ENCODE measurements around the gene CDH4. TPM values are rescaled to one million over a fixed set of nuclear protein-coding genes. Genes with fewer than 3 reads are reported as not detected.

Gene CDH4
- total RNA-seq, 6 donors from 2014 or later = 0.20 to 1.0 (median 0.40) TPM; not detected in 1

DNA sequence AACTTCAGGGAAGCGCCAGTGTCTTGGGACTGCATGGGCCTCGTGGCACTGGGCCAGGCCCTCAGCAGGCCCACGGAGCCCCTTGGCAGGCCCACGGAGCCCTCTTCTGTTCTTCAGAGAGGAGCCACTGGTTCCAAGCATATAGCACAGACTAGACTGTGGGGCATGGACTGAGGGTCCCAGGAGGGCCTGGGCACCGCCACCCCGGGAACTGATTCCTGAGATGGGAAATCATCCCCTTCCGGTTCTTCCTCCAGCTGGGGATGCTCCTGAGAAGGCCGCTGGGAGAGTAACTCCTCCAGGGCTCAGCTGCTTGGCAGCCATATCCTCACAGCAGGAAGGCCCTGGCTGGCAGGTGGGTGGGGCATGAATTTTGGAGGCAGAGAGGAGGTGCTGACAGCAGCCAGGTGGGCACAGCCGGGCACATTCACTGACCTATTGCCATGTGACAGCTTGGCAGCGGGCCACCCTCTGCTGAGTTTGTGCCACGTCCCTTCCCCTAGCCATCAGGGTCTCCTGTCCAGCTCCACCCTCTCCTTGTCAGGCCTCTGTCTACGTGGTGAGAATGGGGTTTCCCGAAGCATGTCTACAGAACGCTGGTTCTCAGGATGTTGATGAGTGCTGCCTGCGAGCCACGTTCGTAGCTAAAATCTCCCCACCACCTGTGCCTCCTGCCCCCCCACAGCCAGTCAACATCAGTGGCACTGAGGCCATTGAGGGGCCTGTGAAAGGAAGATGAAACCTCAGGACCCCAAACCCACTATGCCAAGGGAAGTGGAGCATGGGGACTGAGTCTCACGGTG, 661.6 kb downstream of the CDH4 start:
- WGBS, 2 donors = 63 to 77% methylated on average over 15 to 16 of the region's 18 CpGs
- TF ChIP-seq POLR2A (IDR thresholded peaks at IDR 0.05) (no peak), POLR2AphosphoS5 (IDR thresholded peaks at IDR 0.05) (no peak), EP300 (IDR thresholded peaks at IDR 0.05) (no peak)
- TF ChIP-seq, protein P1, sequence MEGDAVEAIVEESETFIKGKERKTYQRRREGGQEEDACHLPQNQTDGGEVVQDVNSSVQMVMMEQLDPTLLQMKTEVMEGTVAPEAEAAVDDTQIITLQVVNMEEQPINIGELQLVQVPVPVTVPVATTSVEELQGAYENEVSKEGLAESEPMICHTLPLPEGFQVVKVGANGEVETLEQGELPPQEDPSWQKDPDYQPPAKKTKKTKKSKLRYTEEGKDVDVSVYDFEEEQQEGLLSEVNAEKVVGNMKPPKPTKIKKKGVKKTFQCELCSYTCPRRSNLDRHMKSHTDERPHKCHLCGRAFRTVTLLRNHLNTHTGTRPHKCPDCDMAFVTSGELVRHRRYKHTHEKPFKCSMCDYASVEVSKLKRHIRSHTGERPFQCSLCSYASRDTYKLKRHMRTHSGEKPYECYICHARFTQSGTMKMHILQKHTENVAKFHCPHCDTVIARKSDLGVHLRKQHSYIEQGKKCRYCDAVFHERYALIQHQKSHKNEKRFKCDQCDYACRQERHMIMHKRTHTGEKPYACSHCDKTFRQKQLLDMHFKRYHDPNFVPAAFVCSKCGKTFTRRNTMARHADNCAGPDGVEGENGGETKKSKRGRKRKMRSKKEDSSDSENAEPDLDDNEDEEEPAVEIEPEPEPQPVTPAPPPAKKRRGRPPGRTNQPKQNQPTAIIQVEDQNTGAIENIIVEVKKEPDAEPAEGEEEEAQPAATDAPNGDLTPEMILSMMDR (IDR thresholded peaks at IDR 0.05) = no peak
- Histone ChIP-seq H3K27me3 (no peaks in the 10 kb centered on the region), H3K4me1 (no peaks in the 10 kb centered on the region), H3K36me3 (no peaks in the 10 kb centered on the region), H3K9me3 (peaks cover 0 to 7% (median 0%) of the 10 kb centered on the region in 4 donors), H3K27ac (no peak overlapping the region), H3K4me3 (no peak overlapping the region)
- DNase-seq (no peak), ATAC-seq (ENCODE audit: low FRiP score in 2 of 2) (no peak)

DNA sequence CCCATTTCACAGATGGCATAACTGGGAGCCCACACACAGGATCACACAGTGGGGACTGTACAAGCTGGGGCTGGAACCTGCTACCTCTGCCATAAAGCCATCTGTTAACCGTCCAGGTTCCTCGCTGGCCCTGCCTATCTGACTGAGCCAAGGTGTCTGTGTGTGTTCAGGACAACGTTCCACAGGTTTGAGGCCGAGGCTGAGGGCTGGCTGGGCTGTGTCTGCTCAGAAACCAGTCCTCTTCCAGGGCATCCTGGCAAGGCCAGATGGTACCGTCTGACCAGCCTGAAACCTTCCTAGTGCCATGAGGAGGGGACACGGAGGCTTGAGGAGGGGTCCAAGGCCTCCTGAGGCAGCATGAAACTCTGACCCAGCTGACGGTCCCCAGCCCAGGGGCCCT, 663.0 kb downstream of the CDH4 start:
- Histone ChIP-seq H3K27me3 (no peaks in the 10 kb centered on the region), H3K4me1 (no peaks in the 10 kb centered on the region), H3K4me3 (no peak overlapping the region), H3K27ac (no peak overlapping the region), H3K9me3 (peaks cover 0 to 7% (median 0%) of the 10 kb centered on the region in 4 donors), H3K36me3 (no peaks in the 10 kb centered on the region)
- no peak for ATAC-seq (ENCODE audit: low FRiP score in 2 of 2)
- no peak for DNase-seq
- TF ChIP-seq, protein P1 (IDR thresholded peaks at IDR 0.05) = no peak
- TF ChIP-seq EP300 (IDR thresholded peaks at IDR 0.05) (no peak), POLR2A (IDR thresholded peaks at IDR 0.05) (no peak), POLR2AphosphoS5 (IDR thresholded peaks at IDR 0.05) (no peak)
- WGBS, 2 donors = 76 to 94% methylated on average over 2 to 7 of the region's 7 CpGs

DNA sequence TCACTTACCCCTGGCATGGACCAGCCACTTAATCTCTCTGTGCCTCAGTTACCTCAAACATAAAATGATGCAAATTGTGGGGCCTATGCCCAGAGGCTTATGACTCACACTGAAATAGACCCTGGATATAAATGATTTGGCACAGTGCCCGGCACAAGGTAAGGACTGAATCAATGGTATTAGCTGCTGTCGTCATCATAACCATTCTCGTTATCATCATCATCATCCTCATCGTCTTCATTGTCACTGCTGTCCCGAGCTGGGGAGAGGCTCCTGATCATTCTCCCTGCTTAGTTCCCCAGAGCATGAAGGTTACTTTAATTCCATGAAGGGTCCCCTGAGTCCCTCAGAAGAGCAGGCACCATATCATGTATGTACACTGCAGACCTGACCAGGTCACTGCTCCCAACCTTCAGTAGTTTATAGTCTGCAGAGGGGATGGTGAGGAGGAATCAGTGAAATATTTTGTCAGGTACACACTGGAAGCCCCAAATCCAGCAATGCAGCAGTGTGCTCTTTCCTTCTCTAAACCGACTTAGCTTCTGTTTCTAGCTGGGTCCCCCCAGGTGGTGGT, 664.3 kb downstream of the CDH4 start:
- Histone ChIP-seq H3K4me3 (no peak overlapping the region), H3K36me3 (no peaks in the 10 kb centered on the region), H3K9me3 (no peaks in the 10 kb centered on the region), H3K27ac (no peak overlapping the region), H3K27me3 (no peaks in the 10 kb centered on the region), H3K4me1 (no peaks in the 10 kb centered on the region)
- TF ChIP-seq, protein P1 (IDR thresholded peaks at IDR 0.05) = no peak
- no peak for ATAC-seq (ENCODE audit: low FRiP score in 2 of 2)
- DNase-seq = no peak
- 80 to 85% methylated on average over 6 of the region's 6 CpGs for WGBS, 2 donors

DNA sequence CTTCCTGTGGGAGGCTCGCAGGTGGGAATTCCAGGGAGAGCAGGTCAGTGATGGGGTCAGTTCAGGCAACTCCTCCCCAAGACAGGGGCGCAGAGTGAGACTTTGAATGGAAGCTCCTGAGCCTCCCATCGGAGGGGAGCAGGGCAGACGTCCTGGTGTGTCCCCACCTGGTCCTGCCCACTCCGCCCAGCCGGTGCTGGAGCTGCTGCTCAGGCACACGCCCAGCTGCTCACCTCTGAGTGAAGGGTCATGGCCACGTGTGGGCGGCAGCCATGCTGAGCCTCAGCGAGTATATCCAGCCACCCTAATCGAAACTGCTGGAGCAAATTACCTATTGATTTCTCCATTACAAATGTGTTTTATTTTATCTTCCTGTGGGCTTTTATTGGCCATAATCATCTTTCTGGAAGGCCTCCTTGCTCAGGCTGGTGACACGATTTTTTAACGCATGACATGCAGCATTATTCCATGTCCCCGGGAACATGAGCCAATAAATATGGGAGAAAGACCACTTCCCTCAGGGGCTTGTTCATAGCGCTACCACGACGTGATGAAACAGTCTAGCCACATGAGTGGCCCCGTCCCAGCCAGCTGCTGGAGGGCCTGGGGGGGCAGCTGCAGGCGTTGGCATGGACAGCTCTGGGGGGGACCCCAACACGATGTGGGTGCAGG, 665.5 kb downstream of the CDH4 start:
- H3K4me3 ChIP-seq = no peak overlapping the region
- H3K27ac ChIP-seq = no peak overlapping the region
- H3K4me1 ChIP-seq = no peaks in the 10 kb centered on the region
- 77 to 79% methylated on average over 8 to 20 of the region's 20 CpGs for WGBS, 2 donors
- no peaks in the 10 kb centered on the region for H3K36me3 ChIP-seq
- DNase-seq (no peak), ATAC-seq (ENCODE audit: low FRiP score in 2 of 2) (no peak)
- TF ChIP-seq POLR2AphosphoS5 (IDR thresholded peaks at IDR 0.05) (no peak), POLR2A (IDR thresholded peaks at IDR 0.05) (no peak)
- TF ChIP-seq, protein P1 (IDR thresholded peaks at IDR 0.05) = no peak
- no peaks in the 10 kb centered on the region for H3K9me3 ChIP-seq
- H3K27me3 ChIP-seq = no peaks in the 10 kb centered on the region

Data from upper lobe of left lung (tissue), 6 donors.